ENCODE measurements around the gene CCNG2.
"Not testable (repeated sequence)": the region's sequence is repeated elsewhere in the genome, so short reads cannot be mapped to it uniquely, and the experiment has no call there.

CCNG2 gene, protein sequence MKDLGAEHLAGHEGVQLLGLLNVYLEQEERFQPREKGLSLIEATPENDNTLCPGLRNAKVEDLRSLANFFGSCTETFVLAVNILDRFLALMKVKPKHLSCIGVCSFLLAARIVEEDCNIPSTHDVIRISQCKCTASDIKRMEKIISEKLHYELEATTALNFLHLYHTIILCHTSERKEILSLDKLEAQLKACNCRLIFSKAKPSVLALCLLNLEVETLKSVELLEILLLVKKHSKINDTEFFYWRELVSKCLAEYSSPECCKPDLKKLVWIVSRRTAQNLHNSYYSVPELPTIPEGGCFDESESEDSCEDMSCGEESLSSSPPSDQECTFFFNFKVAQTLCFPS

DNA sequence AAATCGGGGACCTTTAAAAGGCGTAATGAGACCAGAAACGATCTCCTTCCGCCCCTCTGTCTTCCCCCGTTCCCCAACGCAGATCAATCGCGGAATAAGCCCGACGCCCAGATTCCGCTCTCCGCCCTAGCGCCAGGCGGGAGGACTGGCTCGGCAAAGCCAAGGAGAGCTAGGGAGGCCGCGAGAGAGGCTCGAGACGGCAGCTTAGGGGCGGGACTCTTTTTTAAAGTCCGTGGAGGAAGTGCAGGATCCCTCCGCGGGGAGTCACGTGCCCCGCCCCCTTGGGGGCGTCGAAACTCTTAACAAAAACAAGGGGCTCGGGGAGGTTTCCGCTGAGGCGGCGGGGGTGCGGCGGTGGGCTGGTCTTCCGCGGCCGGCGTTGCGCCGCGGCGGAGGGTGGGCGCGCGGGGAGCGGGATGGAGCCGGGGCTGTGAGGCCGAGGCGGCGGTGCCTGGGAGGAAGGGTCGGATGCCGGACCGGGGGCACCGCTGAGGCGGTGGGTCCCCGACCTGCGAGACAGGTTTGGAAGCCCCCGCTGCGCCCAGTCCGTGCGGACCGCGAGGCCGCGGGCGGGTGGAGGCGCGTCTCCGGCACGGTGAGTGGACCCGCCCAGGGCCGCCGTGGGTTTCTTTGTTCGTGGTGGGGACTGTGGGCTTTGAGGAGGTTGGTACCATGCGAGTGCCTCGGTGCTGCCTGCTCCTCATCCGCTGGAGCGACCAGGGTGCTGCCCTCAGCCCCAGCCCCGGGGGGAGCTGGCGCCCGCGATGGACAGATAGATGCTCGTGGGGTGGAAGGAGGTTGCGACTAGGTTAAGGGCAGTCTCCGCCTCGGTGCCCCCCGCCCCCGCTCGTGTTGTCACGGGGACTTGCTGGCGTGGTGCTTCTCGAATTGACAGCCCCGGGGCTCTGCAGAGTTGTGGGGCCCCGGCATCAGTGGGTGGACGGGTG, at the start of gene CCNG2:
Gene CCNG2, plus strand, starts transcription at position 296 of the 947 bp plus-strand sequence. CDS start 1,326 bp downstream, outside the sequence.
- DNase-seq (ENCODE audit: low read depth in 2 of 2): peak; percentile 69 to 75

- DNase-seq (ENCODE audit: low read depth in 2 of 2): no peak
Observed at GRCh38 chr4:77110730-77111129, 46.3 kb upstream of the CCNG2 start.

DNA sequence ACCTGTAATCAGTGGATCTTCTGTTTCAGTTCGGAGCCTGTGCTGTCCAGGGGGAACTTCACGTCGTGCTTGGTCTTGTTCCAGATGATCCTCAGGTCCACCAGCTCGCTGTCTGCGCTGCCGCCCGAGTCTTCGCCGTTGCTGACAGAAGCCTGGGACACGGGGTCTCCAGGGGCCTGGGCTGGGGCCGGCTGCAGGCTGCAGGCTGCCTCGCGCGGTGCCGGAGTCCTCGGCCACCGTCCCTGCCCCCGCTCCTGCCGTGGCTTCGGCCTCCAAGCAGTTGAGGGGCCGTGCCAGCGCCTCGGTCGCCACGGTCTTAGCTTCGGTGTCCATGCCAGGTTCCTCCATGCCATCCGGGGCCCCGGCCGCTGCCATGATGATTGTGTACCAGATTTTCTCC, 43.9 kb upstream of the CCNG2 start:
- DNase-seq (ENCODE audit: low read depth in 2 of 2): no peak

- DNase-seq (ENCODE audit: low read depth in 2 of 2): no peak
Observed at GRCh38 chr4:77117721-77118120, 39.3 kb upstream of the CCNG2 start.

DNA sequence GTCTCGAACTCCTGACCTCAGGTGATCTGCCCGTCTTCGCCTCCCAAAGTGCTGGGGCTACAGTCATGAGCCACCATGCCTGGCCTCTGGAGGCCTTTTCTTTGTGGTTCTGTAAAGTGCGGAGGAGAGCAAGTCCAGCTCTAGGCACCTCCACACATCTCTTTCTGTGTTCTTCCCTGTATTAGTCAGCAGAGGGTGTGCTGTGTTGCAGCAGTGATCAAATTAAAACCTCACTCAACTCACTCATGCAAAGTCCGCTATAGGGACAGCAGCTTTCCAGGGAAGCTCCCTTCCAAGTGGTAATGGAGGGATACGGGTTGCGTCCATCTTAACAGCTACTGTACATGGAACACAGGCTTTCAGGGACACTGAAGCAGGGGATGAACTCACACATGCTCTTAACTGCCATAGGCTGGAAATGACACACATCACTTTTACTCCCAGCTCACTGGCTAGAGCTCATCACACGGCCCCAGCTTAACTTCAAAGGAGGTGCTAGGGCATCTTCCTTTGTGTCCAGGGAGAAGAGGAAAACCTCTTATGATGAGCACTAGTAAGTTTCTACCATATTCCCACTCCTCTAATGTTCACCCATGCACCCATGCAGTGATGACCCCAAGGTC, 36.0 kb upstream of the CCNG2 start:
- DNase-seq (ENCODE audit: low read depth in 2 of 2): no peak

DNA sequence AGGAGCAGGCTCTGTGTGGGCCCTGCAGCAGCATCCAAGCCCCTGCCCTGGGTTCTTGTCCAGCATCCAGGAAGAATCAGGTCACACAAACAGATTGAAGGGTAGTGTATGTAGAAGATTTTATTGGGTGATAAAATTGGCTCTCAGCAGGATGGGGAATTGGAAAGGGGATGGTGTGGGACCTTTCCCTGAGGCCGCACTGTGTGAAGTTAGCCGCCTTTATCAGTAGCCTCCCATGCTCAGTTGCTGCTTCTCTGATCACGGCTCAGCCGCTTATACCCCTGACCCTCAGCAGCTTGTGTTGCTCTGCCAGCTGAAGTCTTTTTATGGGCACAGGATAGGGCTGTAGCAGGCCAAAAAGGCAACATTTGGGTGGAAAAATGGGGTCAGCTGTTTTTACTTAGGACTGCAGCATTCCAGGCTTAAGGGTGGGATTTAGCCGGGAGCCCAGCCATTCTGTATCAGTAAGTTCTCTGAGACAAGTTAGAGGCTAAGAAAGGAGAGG, 35.2 kb upstream of the CCNG2 start:
- DNase-seq (ENCODE audit: low read depth in 2 of 2): no peak

DNA sequence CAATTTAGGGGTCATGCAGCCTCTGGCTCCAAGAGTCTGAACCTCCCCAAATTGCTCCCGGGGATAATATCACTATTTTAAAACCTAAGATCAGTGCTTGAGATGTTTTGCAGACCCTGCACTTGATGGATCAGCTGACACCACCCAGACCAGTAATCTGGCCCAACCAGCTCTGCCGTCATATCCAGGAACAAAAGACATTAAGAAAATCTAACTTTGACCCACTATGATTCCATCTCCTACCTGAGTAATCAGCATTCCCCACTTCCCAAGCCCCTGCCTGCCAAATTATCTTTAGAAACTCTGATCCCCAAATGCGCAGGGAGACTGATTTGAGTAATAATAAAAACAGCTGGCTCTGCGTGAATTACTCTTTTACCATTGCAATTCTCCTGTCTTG, 34.4 kb upstream of the CCNG2 start:
- DNase-seq (ENCODE audit: low read depth in 2 of 2): no peak

GRCh38 chr4:77123411-77123810, 33.6 kb upstream of the CCNG2 start:
- DNase-seq (ENCODE audit: low read depth in 2 of 2): no peak

DNA sequence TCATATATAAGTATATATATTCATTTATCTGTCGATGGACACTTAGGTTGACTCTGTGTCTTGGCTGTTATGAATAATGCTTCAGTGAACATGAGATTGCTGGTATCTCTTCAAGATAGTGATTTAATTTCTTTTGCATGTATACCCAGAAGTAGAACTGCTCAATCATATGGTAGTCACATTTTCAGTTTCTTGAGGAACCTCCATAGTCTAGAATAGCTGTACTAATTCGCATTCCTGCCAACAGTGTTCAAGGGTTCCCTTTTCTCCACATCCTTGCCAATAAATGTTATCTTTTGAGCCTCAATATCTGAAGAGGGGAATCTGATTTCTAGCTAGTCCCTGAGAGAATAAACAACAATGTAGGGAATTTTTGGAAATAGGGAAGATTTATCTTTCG, 32.4 kb upstream of the CCNG2 start:
- DNase-seq (ENCODE audit: low read depth in 2 of 2): no peak

DNA sequence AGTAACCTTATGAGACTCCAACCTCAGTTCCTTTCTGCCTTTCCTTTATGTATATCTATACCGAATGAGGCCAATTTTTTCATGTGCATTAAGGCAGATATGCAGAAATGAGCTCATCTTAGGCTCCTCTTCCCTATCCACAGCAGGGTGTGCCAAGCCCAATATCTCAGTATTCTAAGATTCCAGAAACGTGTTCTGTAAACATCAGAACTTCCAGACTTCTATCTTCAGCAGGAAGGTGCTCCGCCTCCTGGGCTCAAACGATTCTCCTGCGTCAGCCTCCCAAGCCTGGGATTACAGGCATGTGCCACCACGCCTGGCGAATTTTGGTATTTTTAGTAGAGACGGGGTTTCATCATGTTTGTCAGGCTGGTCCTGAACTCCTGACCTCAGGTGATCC, 31.0 kb upstream of the CCNG2 start:
- DNase-seq (ENCODE audit: low read depth in 2 of 2): no peak

- no peak for DNase-seq (ENCODE audit: low read depth in 2 of 2)
Observed at GRCh38 chr4:77126809-77127208, 30.2 kb upstream of the CCNG2 start.

DNA sequence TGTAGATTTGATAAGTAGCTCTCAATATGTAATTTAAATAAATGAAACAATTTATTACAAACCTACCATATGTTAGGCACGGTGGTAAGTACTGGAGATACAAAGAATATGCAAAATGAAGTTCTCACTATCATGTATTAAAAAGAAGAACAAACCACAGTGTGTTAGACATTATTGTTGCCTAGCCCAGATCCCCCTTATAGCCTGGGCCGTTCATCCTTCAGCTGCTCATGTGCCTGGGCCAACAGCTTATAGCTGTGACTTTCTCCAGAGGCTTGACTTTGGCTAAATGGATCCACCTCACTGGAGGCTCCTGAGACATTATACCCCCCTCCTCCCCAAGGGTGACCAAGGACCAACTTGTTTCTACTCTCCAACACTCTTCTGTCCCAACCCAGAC, 29.8 kb upstream of the CCNG2 start:
- DNase-seq (ENCODE audit: low read depth in 2 of 2): no peak

DNA sequence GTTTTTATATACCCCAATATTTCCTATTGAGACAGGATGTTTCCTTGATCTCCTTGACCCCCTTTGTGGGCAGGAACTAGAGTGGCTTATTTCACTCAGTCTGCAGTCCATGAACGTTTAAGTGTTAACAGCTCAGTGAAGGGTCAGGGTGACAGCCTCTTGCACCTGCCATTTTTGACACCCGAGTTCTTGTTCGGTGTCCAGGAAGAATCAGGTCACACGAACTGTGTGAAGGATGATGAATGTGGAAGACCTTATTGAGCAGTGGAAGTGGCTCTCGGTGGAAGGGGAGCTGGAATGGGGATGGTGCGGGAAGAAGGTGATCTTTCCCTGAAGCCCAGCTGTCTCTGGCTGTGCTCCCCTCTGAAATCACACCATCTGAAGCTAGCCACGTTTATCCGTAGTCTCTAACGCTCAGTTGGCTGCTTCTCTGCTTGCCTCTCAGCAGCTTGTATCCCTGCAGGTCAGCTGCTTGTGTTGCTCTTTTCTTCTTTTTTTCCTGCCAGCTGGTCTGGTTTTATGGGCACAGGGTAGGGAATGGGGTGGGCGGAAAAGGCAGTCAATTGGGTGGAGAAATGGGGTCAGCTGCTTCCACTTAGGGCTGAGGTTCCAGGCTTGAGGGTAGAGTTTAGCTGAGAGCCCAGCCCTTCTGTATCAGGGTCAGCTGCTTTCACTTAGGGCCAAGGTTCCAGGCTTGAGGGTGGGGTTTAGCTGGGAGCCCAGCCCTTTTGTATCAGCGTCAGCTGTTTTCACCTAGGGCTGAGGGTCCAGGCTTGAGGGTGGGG, 29.0 kb upstream of the CCNG2 start:
- no peak for DNase-seq (ENCODE audit: low read depth in 2 of 2)

GRCh38 chr4:77132652-77133312, 24.2 kb upstream of the CCNG2 start:
- no peak for DNase-seq (ENCODE audit: low read depth in 2 of 2)

GRCh38 chr4:77137448-77137847, 19.6 kb upstream of the CCNG2 start:
- not testable (repeated sequence) for DNase-seq (ENCODE audit: low read depth in 2 of 2)

GRCh38 chr4:77141964-77142645, 14.9 kb upstream of the CCNG2 start:
- DNase-seq (ENCODE audit: low read depth in 2 of 2): no peak

DNA sequence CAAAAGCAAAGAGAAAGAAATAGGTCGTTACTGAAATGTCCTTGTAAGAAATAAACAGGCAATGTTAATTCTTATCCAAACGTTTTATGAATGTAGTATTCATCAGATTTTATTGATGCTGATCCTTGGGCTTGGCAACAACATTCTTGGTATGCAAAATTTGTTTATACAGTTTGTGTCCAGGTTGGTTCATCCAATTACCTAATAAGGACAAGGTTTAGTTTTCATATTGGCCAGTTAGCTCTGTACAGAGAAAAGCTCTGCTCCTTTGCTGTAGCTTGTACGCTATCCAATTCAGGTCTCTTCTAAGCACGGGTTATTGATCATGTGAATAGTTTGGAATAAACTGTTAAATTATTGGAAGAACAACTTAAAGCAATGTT, 14.4 kb upstream of the CCNG2 start:
- no peak for DNase-seq (ENCODE audit: low read depth in 2 of 2)

DNA sequence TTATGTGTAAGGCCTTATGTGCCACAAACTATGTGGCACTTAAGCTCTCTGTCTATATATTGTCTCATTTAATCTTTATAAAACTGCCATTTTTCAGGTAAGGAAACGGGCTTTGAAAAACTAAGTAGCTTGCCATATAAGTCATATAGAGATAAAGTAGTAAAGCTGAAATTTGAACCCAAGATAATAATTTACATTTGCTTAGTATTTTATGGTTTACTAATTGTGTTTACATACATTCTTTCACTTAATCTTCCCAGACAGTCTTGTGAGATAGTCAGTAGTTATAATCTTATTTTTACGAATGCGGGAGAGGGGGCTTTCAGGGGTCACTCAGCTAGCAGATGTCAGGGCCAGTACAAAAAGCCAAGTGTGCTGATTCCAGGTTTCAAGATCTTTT, 13.9 kb upstream of the CCNG2 start:
- DNase-seq (ENCODE audit: low read depth in 2 of 2): no peak

GRCh38 chr4:77145842-77146185, 11.2 kb upstream of the CCNG2 start:
- DNase-seq (ENCODE audit: low read depth in 2 of 2): no peak

Data from stimulated activated CD4-positive, alpha-beta T cell treated with anti-CD3 and anti-CD28 coated beads, Interleukin-1b, Interleukin-23, amount 100 ng/mL, for 4 hours (primary cell).